ENCODE measurements around the gene DPM3.

DNA sequence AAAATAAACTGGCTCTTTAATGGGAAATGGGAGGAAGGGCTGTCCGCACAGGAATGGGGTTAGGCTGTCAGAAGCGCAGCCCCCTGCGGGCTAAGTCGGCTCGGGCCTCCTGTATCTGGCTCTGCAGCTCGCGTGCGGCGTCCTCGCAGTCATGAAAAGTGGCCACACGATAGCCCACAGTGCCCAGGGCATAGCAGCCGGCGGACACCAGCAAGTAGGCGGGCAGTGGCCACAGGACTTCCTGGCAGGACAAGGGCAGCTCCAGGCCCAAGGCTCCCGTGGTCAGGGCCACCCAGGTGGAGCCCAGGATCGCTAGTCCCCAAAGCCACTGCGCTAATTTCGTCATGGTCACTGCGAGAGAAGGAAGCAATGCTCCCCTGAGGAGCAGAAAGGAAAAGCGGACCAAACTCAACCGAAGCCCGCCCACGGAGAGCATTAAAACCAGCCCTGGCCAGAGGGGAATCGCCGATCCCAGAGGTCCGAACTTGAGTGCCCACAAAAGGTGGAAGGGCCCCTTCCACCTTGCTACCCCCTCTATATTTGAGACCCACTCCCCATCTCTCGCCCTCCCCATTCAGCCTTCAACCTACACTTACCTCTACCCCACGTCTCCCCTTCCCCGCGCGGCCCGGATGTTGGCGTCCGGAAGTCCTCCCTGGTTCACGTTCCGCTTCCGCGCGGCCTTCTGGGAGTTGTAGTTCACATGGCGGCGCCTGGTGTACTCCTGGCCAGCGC, at the start of gene DPM3:
- no peak for TF ChIP-seq ZNF768 (tag by site-specific recombination; IDR thresholded peaks at IDR 0.05)
- TF ChIP-seq ZNF785 (tag by site-specific recombination; IDR thresholded peaks at IDR 0.05): no peak; the same call in 1 of the 2 replicates
- TF ChIP-seq ZFP37 (tag by site-specific recombination; IDR thresholded peaks at IDR 0.05): no peak; the same call in none of the 2 replicates
- TF ChIP-seq, protein P1, sequence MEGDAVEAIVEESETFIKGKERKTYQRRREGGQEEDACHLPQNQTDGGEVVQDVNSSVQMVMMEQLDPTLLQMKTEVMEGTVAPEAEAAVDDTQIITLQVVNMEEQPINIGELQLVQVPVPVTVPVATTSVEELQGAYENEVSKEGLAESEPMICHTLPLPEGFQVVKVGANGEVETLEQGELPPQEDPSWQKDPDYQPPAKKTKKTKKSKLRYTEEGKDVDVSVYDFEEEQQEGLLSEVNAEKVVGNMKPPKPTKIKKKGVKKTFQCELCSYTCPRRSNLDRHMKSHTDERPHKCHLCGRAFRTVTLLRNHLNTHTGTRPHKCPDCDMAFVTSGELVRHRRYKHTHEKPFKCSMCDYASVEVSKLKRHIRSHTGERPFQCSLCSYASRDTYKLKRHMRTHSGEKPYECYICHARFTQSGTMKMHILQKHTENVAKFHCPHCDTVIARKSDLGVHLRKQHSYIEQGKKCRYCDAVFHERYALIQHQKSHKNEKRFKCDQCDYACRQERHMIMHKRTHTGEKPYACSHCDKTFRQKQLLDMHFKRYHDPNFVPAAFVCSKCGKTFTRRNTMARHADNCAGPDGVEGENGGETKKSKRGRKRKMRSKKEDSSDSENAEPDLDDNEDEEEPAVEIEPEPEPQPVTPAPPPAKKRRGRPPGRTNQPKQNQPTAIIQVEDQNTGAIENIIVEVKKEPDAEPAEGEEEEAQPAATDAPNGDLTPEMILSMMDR (tag by site-specific recombination; IDR thresholded peaks at IDR 0.05): no peak
